SH-SY5Y (cell line): ENCODE measurements around the gene KRT17.

Experiments used
- GATA2 ChIP-seq: IDR thresholded peaks from 2 replicates; pipeline ENCODE4 v1.6.1; 2011; ENCODE audit warnings: mild to moderate bottlenecking, low read depth, low read length
- GATA3 ChIP-seq: IDR thresholded peaks from 2 replicates; pipeline ENCODE4 v1.6.1; 2011; ENCODE audit warnings: low read depth, mild to moderate bottlenecking, low read length, moderate library complexity

DNA sequence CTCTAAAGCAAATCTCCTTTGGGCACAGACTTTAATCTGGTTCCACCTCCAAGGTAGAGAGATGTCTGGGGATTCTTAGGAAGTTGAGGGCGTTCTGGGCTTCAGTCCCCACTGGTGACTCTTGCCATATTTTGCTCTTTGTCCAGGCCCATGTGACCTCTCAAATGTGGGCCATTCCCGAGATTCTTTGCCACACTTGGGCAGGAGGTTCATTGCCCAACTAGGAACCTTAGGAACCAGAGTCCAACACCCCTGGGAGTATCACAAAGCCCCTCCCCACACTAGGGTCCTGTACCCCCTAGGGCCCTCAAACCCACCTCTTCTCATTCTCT lies 44.2 kb downstream of the KRT17 start:
- TF ChIP-seq GATA2 (no peak), GATA3 (no peak)
